Endodermal cell (in vitro differentiated cells): ENCODE measurements around the gene SIM2. TPM values are rescaled to one million over a fixed set of nuclear protein-coding genes. Genes with fewer than 3 reads are reported as not detected.

Experiments
- DNase-seq: peaks from one replicate; pipeline ENCODE4 v3.0.0-alpha.2; 2017
- H3K27ac ChIP-seq: 2 replicates; pipeline ENCODE4 v1.5.1; 2013; ENCODE audit warnings: mild to moderate bottlenecking, low read depth, low read length, moderate library complexity
- H3K27me3 ChIP-seq: 2 replicates; pipeline ENCODE4 v1.6.1; 2013; ENCODE audit warnings: mild to moderate bottlenecking, low read length, moderate library complexity; ENCODE audit not compliant: insufficient read depth, control insufficient read depth, poor library complexity, severe bottlenecking
- H3K36me3 ChIP-seq: 2 replicates; pipeline ENCODE4 v1.7.0; 2013; ENCODE audit warnings: mild to moderate bottlenecking, low read length, moderate library complexity; ENCODE audit not compliant: control insufficient read depth, insufficient read depth
- H3K4me1 ChIP-seq: one replicate; pipeline ENCODE4 v1.7.0; 2013; ENCODE audit warnings: low read length; ENCODE audit not compliant: control insufficient read depth, insufficient read depth
- H3K4me3 ChIP-seq: 2 replicates; pipeline ENCODE4 v1.5.1; 2013; ENCODE audit warnings: mild to moderate bottlenecking, low read length, moderate library complexity
- H3K9ac ChIP-seq: 2 replicates; pipeline ENCODE4 v1.6.1; 2013; ENCODE audit warnings: mild to moderate bottlenecking, low read length, moderate library complexity; ENCODE audit not compliant: poor library complexity, severe bottlenecking; ENCODE audit errors: extremely low read depth
- H3K9me3 ChIP-seq: 2 replicates; pipeline ENCODE4 v1.6.1; 2013; ENCODE audit warnings: mild to moderate bottlenecking, low read length, moderate library complexity; ENCODE audit not compliant: control insufficient read depth
- H3K27ac Mint-ChIP-seq: 2 replicates; pipeline ENCODE4 v1.8.0; 2020; ENCODE audit warnings: mixed read lengths
- H3K27me3 Mint-ChIP-seq: 2 replicates; pipeline ENCODE4 v1.8.0; 2021; ENCODE audit warnings: mild to moderate bottlenecking, mixed read lengths; ENCODE audit not compliant: insufficient read depth
- H3K36me3 Mint-ChIP-seq: 2 replicates; pipeline ENCODE4 v1.8.0; 2020; ENCODE audit warnings: low read depth, mixed read lengths
- H3K4me1 Mint-ChIP-seq: 2 replicates; pipeline ENCODE4 v1.8.0; 2020; ENCODE audit warnings: mixed read lengths
- H3K4me3 Mint-ChIP-seq: 2 replicates; pipeline ENCODE4 v1.8.0; 2020; ENCODE audit warnings: mild to moderate bottlenecking, moderate library complexity, mixed read lengths
- H3K9me3 Mint-ChIP-seq: 2 replicates; pipeline ENCODE4 v1.8.0; 2020; ENCODE audit warnings: mild to moderate bottlenecking, mixed read lengths
- WGBS, 2 experiments: methylation state at CpG; one replicate each; pipeline versions ENCODE4 v1.1.5 to v1.1.7; 2013; ENCODE audit warnings: missing lambda C conversion rate in 2 of 2, mixed read lengths in 1 of 2; ENCODE audit not compliant: insufficient coverage in 1 of 2, insufficient read length in 1 of 2; 5-methylcytosine and 5-hydroxymethylcytosine counted together
- total RNA-seq, 2 donors: library from RNA; stranded (reverse); fragmentation: NEBNext Ultra II Directional in 1 of 2; extraction: Animal tissue kit (Norgen Biotek cat#: 25700) in 1 of 2; gene quantifications; 2 replicates in 1 of 2; 3 replicates in 1 of 2; pipeline ENCODE4 v1.2.1, GENCODE V29; 2021
- TF ChIP-seq, protein P1 (sequence below): fragments of 200-600 bp; sonication (generic); conservative IDR thresholded peaks from 2 replicates; pipeline ENCODE4 v1.5.0; 2021; ENCODE audit warnings: antibody characterized with exemption, mild to moderate bottlenecking

Gene SIM2
- total RNA-seq, 2 donors from 2014 or later, result not detected

DNA sequence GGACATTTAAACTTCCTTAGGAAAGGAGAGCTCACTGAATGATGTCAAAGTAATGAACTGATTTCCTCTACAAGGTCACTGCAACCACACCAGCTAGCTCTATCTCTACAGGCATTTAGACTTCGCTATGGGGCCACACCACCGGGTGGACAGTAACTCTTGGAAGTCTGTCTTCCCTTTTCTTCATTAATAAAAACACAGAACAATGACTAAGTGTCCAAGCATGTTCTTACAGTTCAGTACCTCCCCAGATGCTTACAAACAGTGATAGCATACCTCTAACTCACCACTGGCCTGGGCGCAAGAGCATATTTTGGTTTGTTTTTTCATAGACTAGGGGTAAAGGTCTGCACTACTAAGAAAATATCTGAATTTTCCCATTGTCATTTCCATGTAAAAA is 54.6 kb downstream of the SIM2 start:
- TF ChIP-seq, protein P1, sequence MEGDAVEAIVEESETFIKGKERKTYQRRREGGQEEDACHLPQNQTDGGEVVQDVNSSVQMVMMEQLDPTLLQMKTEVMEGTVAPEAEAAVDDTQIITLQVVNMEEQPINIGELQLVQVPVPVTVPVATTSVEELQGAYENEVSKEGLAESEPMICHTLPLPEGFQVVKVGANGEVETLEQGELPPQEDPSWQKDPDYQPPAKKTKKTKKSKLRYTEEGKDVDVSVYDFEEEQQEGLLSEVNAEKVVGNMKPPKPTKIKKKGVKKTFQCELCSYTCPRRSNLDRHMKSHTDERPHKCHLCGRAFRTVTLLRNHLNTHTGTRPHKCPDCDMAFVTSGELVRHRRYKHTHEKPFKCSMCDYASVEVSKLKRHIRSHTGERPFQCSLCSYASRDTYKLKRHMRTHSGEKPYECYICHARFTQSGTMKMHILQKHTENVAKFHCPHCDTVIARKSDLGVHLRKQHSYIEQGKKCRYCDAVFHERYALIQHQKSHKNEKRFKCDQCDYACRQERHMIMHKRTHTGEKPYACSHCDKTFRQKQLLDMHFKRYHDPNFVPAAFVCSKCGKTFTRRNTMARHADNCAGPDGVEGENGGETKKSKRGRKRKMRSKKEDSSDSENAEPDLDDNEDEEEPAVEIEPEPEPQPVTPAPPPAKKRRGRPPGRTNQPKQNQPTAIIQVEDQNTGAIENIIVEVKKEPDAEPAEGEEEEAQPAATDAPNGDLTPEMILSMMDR, result no peak
- Mint-ChIP-seq H3K27me3 (peaks cover 25% of the 10 kb centered on the region), H3K27ac (no peak overlapping the region), H3K9me3 (no peaks in the 10 kb centered on the region), H3K4me1 (peaks cover 31% of the 10 kb centered on the region), H3K36me3 (peaks cover 14% of the 10 kb centered on the region), H3K4me3 (no peak overlapping the region)
- peaks cover 6% of the 10 kb centered on the region for H3K36me3 ChIP-seq
- no peak overlapping the region for H3K9ac ChIP-seq
- peaks cover 12% of the 10 kb centered on the region for H3K27me3 ChIP-seq
- 90 to 95% methylated on average over 2 to 3 of the region's 3 CpGs for WGBS, 2 experiments
- no peak for DNase-seq
- H3K27ac ChIP-seq, result no peak overlapping the region
- no peaks in the 10 kb centered on the region for H3K9me3 ChIP-seq
- no peak overlapping the region for H3K4me3 ChIP-seq
- peaks cover 7% of the 10 kb centered on the region for H3K4me1 ChIP-seq

DNA sequence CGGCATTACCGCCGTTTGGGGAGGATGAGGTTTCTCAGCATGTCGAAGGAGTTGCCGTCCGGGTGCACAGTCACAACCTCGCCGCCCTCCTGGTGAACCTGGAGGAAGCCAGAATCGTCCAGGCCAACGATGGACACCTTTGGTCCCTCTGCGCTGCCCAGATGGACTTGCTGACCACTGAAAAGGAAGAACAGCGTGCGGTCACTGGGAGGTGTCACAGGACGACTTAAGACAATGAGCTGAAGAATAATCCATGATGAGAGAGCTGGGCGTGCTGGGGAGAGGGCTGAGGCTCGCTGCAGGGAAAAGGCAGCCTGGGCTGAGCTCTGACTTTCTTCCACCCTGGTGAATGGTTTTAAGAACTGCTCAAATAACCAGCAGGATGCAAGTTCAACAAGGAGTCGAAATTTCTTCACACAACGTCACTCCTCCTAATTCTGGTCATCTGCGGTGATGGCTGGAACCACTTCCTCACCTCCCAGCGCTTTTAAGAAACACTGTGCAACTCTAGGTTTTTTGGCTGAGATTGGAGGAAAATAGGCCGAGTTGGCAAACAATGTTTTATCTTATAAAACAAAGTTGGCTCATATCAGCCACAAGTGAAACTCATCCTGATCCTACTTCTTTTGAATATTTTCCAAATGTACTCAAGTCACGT is 55.5 kb downstream of the SIM2 start:
- Mint-ChIP-seq H3K9me3 (no peaks in the 10 kb centered on the region), H3K27me3 (peaks cover 17% of the 10 kb centered on the region), H3K4me1 (peaks cover 25% of the 10 kb centered on the region), H3K27ac (no peak overlapping the region), H3K36me3 (peaks cover 17% of the 10 kb centered on the region), H3K4me3 (no peak overlapping the region)
- no peaks in the 10 kb centered on the region for H3K9me3 ChIP-seq
- TF ChIP-seq, protein P1, result peak; percentile 12
- H3K27me3 ChIP-seq, result peaks cover 4% of the 10 kb centered on the region
- H3K9ac ChIP-seq, result no peak overlapping the region
- peaks cover 7% of the 10 kb centered on the region for H3K4me1 ChIP-seq
- H3K27ac ChIP-seq, result no peak overlapping the region
- H3K4me3 ChIP-seq, result no peak overlapping the region
- H3K36me3 ChIP-seq, result peaks cover 6% of the 10 kb centered on the region
- DNase-seq, result no peak
- 92% methylated on average over 18 to 22 of the region's 22 CpGs for WGBS, 2 experiments

DNA sequence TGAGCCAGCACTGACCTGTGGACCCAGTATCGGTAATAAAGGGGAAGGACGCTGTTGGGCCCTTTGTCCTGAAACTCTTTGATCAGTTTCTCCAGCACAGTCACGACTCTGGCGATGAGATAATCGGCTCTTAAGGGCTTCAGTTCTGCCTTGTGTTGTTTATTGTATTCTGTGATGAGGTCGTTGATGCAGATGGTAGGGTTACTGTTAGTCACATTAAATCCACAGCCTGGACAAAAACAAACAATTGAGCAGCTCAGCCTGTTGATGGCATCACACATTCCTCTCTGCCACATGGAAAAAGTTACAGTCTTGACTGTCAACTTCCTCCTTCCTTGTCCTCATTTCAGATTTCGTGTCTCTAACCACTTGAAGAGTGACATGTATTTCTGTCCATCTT is 57.6 kb downstream of the SIM2 start:
- H3K27ac Mint-ChIP-seq, result no peak overlapping the region
- peaks cover 10% of the 10 kb centered on the region for H3K4me1 Mint-ChIP-seq
- DNase-seq, result no peak
- H3K9me3 Mint-ChIP-seq, result no peaks in the 10 kb centered on the region
- H3K27me3 Mint-ChIP-seq, result peaks cover under 1% of the 10 kb centered on the region
- H3K36me3 Mint-ChIP-seq, result peaks cover 17% of the 10 kb centered on the region
- Histone ChIP-seq H3K9ac (no peak overlapping the region), H3K27ac (no peak overlapping the region), H3K4me3 (no peak overlapping the region), H3K27me3 (no peaks in the 10 kb centered on the region), H3K9me3 (no peaks in the 10 kb centered on the region), H3K36me3 (peaks cover 6% of the 10 kb centered on the region), H3K4me1 (peaks cover 4% of the 10 kb centered on the region)
- 87 to 94% methylated on average over 6 to 7 of the region's 7 CpGs for WGBS, 2 experiments
- TF ChIP-seq, protein P1, result no peak
- no peak overlapping the region for H3K4me3 Mint-ChIP-seq
